C4-2B (cell line): ENCODE results near the gene MEIOB.
A peak's percentile ranks its signal among the peaks of the same experiment; 100 is the strongest.

Experiments used
- H3K27ac ChIP-seq: fragments of 450-650 bp; 2 replicates; pipeline ENCODE4 v1.5.1; 2017
- CTCF ChIP-seq: fragments of 450-650 bp; conservative IDR thresholded peaks from 2 replicates; pipeline ENCODE4 v1.5.1; 2017; ENCODE audit warnings: mild to moderate bottlenecking
- ZFX ChIP-seq: fragments of 450-650 bp; IDR thresholded peaks from 2 replicates; pipeline ENCODE4 v1.6.1; 2017

MEIOB gene

GRCh38 chr16:1865902-1866690, 5.9 kb downstream of the MEIOB start:
- TF ChIP-seq ZFX, result no peak
- no peak for TF ChIP-seq CTCF
- H3K27ac ChIP-seq, result no peak overlapping the region

GRCh38 chr16:1863681-1864460, 8.1 kb downstream of the MEIOB start:
- no peak overlapping the region for H3K27ac ChIP-seq
- no peak for TF ChIP-seq ZFX
- TF ChIP-seq CTCF, result peak; percentile 83

GRCh38 chr16:1862394-1862793, 9.6 kb downstream of the MEIOB start:
- no peak for TF ChIP-seq ZFX
- no peak for TF ChIP-seq CTCF
- no peak overlapping the region for H3K27ac ChIP-seq

- TF ChIP-seq ZFX (no peak), CTCF (no peak)
- H3K27ac ChIP-seq, result no peak overlapping the region
Observed at GRCh38 chr16:1861730-1862129, 10.2 kb downstream of the MEIOB start.

- TF ChIP-seq CTCF (no peak), ZFX (no peak)
- H3K27ac ChIP-seq, result no peak overlapping the region
Observed at GRCh38 chr16:1859650-1860049, 12.3 kb downstream of the MEIOB start.

GRCh38 chr16:1858189-1858865, 13.6 kb downstream of the MEIOB start:
- TF ChIP-seq ZFX (no peak), CTCF (no peak)
- no peak overlapping the region for H3K27ac ChIP-seq
